HEK293 (cell line): ENCODE measurements around the gene TMEM62.

Source experiments
- CTCF ChIA-PET: fragments of 350-600 bp; formaldehyde crosslinking; extraction: SDS; loops from one replicate; lab custom pipeline; 2021; ENCODE audit warnings: antibody characterized with exemption; lab: Yijun Ruan, JAX
- POLR2A ChIA-PET: fragments of 300-600 bp; formaldehyde crosslinking; extraction: SDS; loops from one replicate; lab custom pipeline; 2020; ENCODE audit warnings: antibody characterized with exemption, inconsistent platforms; lab: Yijun Ruan, JAX
- H3K27ac ChIP-seq: fragments of 200-500 bp; sonication (Bioruptor generic); 2 replicates; pipeline ENCODE4 v1.5.1; 2014; ENCODE audit warnings: low read depth, low read length, control low read depth, inconsistent platforms; ENCODE audit errors: extremely low read depth
- H3K36me3 ChIP-seq, 2 experiments: fragments of 200-500 bp in 1 of 2; sonication (Bioruptor generic) in 1 of 2; 1 replicate in 1 of 2; 2 replicates in 1 of 2; pipeline ENCODE4 v1.5.1; 2014 to 2017; ENCODE audit warnings: inconsistent platforms in 2 of 2, low read length in 2 of 2; ENCODE audit not compliant: control insufficient read depth in 2 of 2, insufficient read depth in 1 of 2
- H3K4me1 ChIP-seq: fragments of 200-500 bp; sonication (Bioruptor generic); 2 replicates; pipeline ENCODE4 v1.5.1; 2014; ENCODE audit warnings: mild to moderate bottlenecking, low read length, inconsistent platforms; ENCODE audit not compliant: control insufficient read depth, insufficient read depth
- H3K4me3 ChIP-seq: 2 replicates; pipeline ENCODE4 v1.5.1; 2011; ENCODE audit warnings: low read depth, mild to moderate bottlenecking, control low read depth, low read length, moderate library complexity
- H3K9me3 ChIP-seq: fragments of 200-500 bp; sonication (Bioruptor generic); 2 replicates; pipeline ENCODE4 v1.5.1; 2014; ENCODE audit warnings: low read depth, low read length, inconsistent platforms; ENCODE audit not compliant: control insufficient read depth, insufficient read depth
- ATF2 ChIP-seq: fragments of 450-650 bp; formaldehyde crosslinking; IDR thresholded peaks from 2 replicates; pipeline ENCODE4 v1.5.1; 2016; ENCODE audit warnings: missing biosample characterization, missing genetic modification characterization, low read depth
- ZBTB8A ChIP-seq: fragments of 450-650 bp; formaldehyde crosslinking; IDR thresholded peaks from 2 replicates; pipeline ENCODE4 v1.5.1; 2016; ENCODE audit warnings: missing biosample characterization, missing genetic modification characterization
- ZFHX2 ChIP-seq: fragments of 450-650 bp; formaldehyde crosslinking; conservative IDR thresholded peaks from 2 replicates; pipeline ENCODE4 v1.5.1; 2016; ENCODE audit warnings: missing biosample characterization, missing genetic modification characterization
- ZNF112 ChIP-seq: fragments of 450-650 bp; formaldehyde crosslinking; IDR thresholded peaks from 2 replicates; pipeline ENCODE4 v1.5.0; 2017; ENCODE audit warnings: missing biosample characterization, missing genetic modification characterization
- ZNF114 ChIP-seq: fragments of 450-650 bp; formaldehyde crosslinking; IDR thresholded peaks from 2 replicates; pipeline ENCODE4 v1.5.0; 2017; ENCODE audit warnings: missing biosample characterization, missing genetic modification characterization
- ZNF202 ChIP-seq: fragments of 450-650 bp; formaldehyde crosslinking; IDR thresholded peaks from 2 replicates; pipeline ENCODE4 v1.5.1; 2016; ENCODE audit warnings: missing biosample characterization, missing genetic modification characterization, borderline replicate concordance
- ZNF449 ChIP-seq: fragments of 450-650 bp; formaldehyde crosslinking; IDR thresholded peaks from 2 replicates; pipeline ENCODE4 v1.5.1; 2017; ENCODE audit warnings: missing biosample characterization, mild to moderate bottlenecking, missing genetic modification characterization, moderate library complexity
- ZNF514 ChIP-seq: fragments of 450-650 bp; formaldehyde crosslinking; IDR thresholded peaks from 2 replicates; pipeline ENCODE4 v1.5.1; 2016; ENCODE audit warnings: missing biosample characterization, missing genetic modification characterization
- ZNF654 ChIP-seq: fragments of 450-650 bp; formaldehyde crosslinking; IDR thresholded peaks from 2 replicates; pipeline ENCODE4 v1.5.1; 2016; ENCODE audit warnings: low read depth, missing biosample characterization, missing genetic modification characterization
- ZNF843 ChIP-seq: fragments of 450-650 bp; formaldehyde crosslinking; IDR thresholded peaks from 2 replicates; pipeline ENCODE4 v1.5.1; 2016; ENCODE audit warnings: missing biosample characterization, missing genetic modification characterization
- TF ChIP-seq, protein P1 (sequence below): fragments of 450-650 bp; formaldehyde crosslinking; IDR thresholded peaks from 2 replicates; pipeline ENCODE4 v1.5.1; 2017; ENCODE audit warnings: missing biosample characterization, missing genetic modification characterization
- TF ChIP-seq, protein P2 (sequence below): fragments of 450-650 bp; formaldehyde crosslinking; IDR thresholded peaks from 2 replicates; pipeline ENCODE4 v1.5.1; 2016; ENCODE audit warnings: missing biosample characterization, missing genetic modification characterization
- TF ChIP-seq, protein P3 (sequence below): fragments of 450-650 bp; formaldehyde crosslinking; conservative IDR thresholded peaks from 2 replicates; pipeline ENCODE4 v1.5.1; 2016; ENCODE audit warnings: low read depth, missing biosample characterization, missing genetic modification characterization

TMEM62 gene

DNA sequence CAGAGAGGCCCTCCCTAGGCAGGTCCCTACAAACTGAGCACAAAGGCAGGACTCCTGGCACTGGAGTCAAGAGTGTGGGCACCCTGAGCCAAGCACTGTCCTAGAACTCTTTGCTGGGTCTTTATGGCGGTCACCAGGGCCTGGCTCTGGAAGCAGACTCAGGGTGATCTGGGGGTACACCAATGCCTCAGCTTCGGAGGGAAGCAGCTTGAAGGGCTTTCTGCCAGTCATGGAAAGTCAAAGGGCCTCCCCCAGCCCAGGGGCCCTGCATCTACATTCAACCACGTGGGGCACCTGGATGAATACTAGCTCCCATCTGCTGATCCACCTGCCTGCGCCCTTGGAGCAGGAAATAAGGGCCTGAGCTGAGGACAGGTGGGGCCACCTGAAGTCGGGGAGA lies 80.1 kb downstream of the TMEM62 start (continued):
- TF ChIP-seq ZNF449 (tag by site-specific recombination) (no peak), ZBTB8A (tag by site-specific recombination) (no peak)

- ChIA-PET POLR2A (no interaction called here), CTCF (interaction anchor here (0.9 to 1.7 kb wide), 3 partner anchors 10 to 71 kb away, joined by 3 to 7 read pairs (median 4); no protein-coding TSS in a partner anchor)
- H3K36me3 ChIP-seq: no peaks in the 10 kb centered on the region
- H3K27ac ChIP-seq: no peak overlapping the region
- H3K4me3 ChIP-seq: no peak overlapping the region
- TF ChIP-seq ZNF114 (tag by site-specific recombination) (no peak), ZNF654 (tag by site-specific recombination) (no peak), ZNF843 (tag by site-specific recombination) (no peak), ZNF514 (tag by site-specific recombination) (no peak), ATF2 (tag by site-specific recombination) (no peak), ZFHX2 (tag by site-specific recombination) (no peak), ZNF202 (tag by site-specific recombination) (no peak), ZNF112 (tag by site-specific recombination) (no peak)
- TF ChIP-seq, protein P1, sequence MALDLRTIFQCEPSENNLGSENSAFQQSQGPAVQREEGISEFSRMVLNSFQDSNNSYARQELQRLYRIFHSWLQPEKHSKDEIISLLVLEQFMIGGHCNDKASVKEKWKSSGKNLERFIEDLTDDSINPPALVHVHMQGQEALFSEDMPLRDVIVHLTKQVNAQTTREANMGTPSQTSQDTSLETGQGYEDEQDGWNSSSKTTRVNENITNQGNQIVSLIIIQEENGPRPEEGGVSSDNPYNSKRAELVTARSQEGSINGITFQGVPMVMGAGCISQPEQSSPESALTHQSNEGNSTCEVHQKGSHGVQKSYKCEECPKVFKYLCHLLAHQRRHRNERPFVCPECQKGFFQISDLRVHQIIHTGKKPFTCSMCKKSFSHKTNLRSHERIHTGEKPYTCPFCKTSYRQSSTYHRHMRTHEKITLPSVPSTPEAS: no peak
- TF ChIP-seq, protein P2, sequence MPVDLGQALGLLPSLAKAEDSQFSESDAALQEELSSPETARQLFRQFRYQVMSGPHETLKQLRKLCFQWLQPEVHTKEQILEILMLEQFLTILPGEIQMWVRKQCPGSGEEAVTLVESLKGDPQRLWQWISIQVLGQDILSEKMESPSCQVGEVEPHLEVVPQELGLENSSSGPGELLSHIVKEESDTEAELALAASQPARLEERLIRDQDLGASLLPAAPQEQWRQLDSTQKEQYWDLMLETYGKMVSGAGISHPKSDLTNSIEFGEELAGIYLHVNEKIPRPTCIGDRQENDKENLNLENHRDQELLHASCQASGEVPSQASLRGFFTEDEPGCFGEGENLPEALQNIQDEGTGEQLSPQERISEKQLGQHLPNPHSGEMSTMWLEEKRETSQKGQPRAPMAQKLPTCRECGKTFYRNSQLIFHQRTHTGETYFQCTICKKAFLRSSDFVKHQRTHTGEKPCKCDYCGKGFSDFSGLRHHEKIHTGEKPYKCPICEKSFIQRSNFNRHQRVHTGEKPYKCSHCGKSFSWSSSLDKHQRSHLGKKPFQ (tag by site-specific recombination): no peak
- TF ChIP-seq, protein P3, sequence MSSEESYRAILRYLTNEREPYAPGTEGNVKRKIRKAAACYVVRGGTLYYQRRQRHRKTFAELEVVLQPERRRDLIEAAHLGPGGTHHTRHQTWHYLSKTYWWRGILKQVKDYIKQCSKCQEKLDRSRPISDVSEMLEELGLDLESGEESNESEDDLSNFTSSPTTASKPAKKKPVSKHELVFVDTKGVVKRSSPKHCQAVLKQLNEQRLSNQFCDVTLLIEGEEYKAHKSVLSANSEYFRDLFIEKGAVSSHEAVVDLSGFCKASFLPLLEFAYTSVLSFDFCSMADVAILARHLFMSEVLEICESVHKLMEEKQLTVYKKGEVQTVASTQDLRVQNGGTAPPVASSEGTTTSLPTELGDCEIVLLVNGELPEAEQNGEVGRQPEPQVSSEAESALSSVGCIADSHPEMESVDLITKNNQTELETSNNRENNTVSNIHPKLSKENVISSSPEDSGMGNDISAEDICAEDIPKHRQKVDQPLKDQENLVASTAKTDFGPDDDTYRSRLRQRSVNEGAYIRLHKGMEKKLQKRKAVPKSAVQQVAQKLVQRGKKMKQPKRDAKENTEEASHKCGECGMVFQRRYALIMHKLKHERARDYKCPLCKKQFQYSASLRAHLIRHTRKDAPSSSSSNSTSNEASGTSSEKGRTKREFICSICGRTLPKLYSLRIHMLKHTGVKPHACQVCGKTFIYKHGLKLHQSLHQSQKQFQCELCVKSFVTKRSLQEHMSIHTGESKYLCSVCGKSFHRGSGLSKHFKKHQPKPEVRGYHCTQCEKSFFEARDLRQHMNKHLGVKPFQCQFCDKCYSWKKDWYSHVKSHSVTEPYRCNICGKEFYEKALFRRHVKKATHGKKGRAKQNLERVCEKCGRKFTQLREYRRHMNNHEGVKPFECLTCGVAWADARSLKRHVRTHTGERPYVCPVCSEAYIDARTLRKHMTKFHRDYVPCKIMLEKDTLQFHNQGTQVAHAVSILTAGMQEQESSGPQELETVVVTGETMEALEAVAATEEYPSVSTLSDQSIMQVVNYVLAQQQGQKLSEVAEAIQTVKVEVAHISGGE (tag by site-specific recombination): no peak
- TF ChIP-seq, all 188 proteins: peak for 0
- no peaks in the 10 kb centered on the region for H3K4me1 ChIP-seq
- H3K9me3 ChIP-seq: no peaks in the 10 kb centered on the region
Measured at GRCh38 chr15:43214169-43214568, 80.8 kb downstream of the TMEM62 start.
